Measurements from ENCODE around the gene DLG5.

- TF ChIP-seq CTCF (IDR thresholded peaks at IDR 0.05) (no peak), POLR2A (IDR thresholded peaks at IDR 0.05) (peak in 1 of 3 donors; percentile 9)
Observed at GRCh38 chr10:77899080-77899477, 27.5 kb downstream of the DLG5 start.
